Neural crest cell (in vitro differentiated cells): ENCODE measurements around the gene INPP5J. TPM values are rescaled to one million over a fixed set of nuclear protein-coding genes. Genes with fewer than 3 reads are reported as not detected.
"Not testable (repeated sequence)": the region's sequence is repeated elsewhere in the genome, so short reads cannot be mapped to it uniquely, and the experiment has no call there.

Experiments
- DNase-seq: peaks from one replicate; pipeline ENCODE4 v3.0.0; 2021; ENCODE audit warnings: low read depth, mixed read lengths, low spot score
- H3K27ac Mint-ChIP-seq: one replicate; pipeline ENCODE4 v1.8.0; 2021; ENCODE audit warnings: mild to moderate bottlenecking, mixed read lengths; ENCODE audit not compliant: unreplicated experiment
- H3K27me3 Mint-ChIP-seq: 2 replicates; pipeline ENCODE4 v1.8.0; 2021; ENCODE audit warnings: low read depth, mild to moderate bottlenecking, mixed read lengths
- H3K36me3 Mint-ChIP-seq: 2 replicates; pipeline ENCODE4 v1.8.0; 2021; ENCODE audit warnings: low read depth, mild to moderate bottlenecking, mixed read lengths
- H3K4me1 Mint-ChIP-seq: 2 replicates; pipeline ENCODE4 v1.8.0; 2021; ENCODE audit warnings: mixed read lengths
- H3K4me3 Mint-ChIP-seq: one replicate; pipeline ENCODE4 v1.8.0; 2021; ENCODE audit warnings: mild to moderate bottlenecking, mixed read lengths
- H3K9me3 Mint-ChIP-seq: 2 replicates; pipeline ENCODE4 v1.8.0; 2021; ENCODE audit warnings: mixed read lengths
- CTCF ChIP-seq: fragments of 200-600 bp; sonication (generic); conservative IDR thresholded peaks from 2 replicates; pipeline ENCODE4 v1.5.0; 2021; ENCODE audit warnings: antibody characterized with exemption, mild to moderate bottlenecking
- total RNA-seq: library from RNA; stranded (reverse); gene quantifications from 2 replicates; pipeline ENCODE4 v1.2.1, GENCODE V29; 2021

The INPP5J gene
- total RNA-seq, 1 donor from 2014 or later, result 4.7 TPM

- Mint-ChIP-seq H3K27ac (no peak overlapping the region), H3K36me3 (peaks cover 9% of the 10 kb centered on the region), H3K27me3 (no peaks in the 10 kb centered on the region), H3K9me3 (no peaks in the 10 kb centered on the region), H3K4me3 (no peak overlapping the region), H3K4me1 (peaks cover 6% of the 10 kb centered on the region)
- no peak for TF ChIP-seq CTCF
- no peak for DNase-seq
Measured at GRCh38 chr22:31170971-31171370, 48.2 kb downstream of the INPP5J start.

- H3K9me3 Mint-ChIP-seq, H3K27ac Mint-ChIP-seq, H3K4me1 Mint-ChIP-seq, H3K4me3 Mint-ChIP-seq, DNase-seq, H3K27me3 Mint-ChIP-seq: not testable (repeated sequence)
- H3K36me3 Mint-ChIP-seq, result peaks cover 11% of the 10 kb centered on the region
Measured at GRCh38 chr22:31171734-31172133, 49.0 kb downstream of the INPP5J start.

DNA sequence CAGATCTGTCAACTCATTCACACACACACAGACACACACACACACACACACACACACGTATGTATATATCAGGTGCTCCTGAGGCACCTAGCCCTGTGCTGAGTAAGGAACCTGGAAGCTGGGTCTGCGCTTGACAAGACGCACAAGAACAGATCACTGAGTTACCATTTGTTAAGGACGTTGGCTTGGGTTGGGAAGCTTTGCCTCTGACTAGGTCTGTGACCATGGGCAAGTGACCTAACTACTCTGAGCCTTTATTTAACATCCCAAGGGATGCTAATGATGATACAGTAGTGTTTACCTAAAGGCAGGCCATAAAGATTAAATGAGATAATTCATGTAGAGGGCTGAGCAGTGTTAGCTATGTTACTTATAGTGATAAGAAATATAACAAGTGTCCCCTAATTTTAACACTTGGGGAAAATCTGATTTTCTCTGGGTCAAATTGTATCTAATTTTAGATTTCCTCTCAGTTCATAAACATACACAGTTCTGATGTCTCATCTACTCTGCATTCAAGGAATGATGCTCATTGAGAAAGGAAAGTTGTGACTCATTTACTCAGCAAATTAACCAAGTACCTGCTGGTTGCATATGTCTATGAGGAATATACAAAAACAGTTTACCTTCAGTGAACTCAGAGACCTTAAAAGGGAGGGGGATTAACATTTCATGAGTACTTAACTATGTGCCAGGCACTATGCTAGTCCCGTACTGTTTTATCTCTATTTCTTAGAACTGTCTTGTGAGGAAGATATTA is 50.8 kb downstream of the INPP5J start:
- H3K9me3 Mint-ChIP-seq, result no peaks in the 10 kb centered on the region
- H3K4me3 Mint-ChIP-seq, result no peak overlapping the region
- no peaks in the 10 kb centered on the region for H3K27me3 Mint-ChIP-seq
- peaks cover 13% of the 10 kb centered on the region for H3K36me3 Mint-ChIP-seq
- no peak for DNase-seq
- no peak for TF ChIP-seq CTCF
- no peak overlapping the region for H3K27ac Mint-ChIP-seq
- H3K4me1 Mint-ChIP-seq, result peaks cover 6% of the 10 kb centered on the region

- no peaks in the 10 kb centered on the region for H3K9me3 Mint-ChIP-seq
Measured at GRCh38 chr22:31176923-31177322, 54.2 kb downstream of the INPP5J start.

DNA sequence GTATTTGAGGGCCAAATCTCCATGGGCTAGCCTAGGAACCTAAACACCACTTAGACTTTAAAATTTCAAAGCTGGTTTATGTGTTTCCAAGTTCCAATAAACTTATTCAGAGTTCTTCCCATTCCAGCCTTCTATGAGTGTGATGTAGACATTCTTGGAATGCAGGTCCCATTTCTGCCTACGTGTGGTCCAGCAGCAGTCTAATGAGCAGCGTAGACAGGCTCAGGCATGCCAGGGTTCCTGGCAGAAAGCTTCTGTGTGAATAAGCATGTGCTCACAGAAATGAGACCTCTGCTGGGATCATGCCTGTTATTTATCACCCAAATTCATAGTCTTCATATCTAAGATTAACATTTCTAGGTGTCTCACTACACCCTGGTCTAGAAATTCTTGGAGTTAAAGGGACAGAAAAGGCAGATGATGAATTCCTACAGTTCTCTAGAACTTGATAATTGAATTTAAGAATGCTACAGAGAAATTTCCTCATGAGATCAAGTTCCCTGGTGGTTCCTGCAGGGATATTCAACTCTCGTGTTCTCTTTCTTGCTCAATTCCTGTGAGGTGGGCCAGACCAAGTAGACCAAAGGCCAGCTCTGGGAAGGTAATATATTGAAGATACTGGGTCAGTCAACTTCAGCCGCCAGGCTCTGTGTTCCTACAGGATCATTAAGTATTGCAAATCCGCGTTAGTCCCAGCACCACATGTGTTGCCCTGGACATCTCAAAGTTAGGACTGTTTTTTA is 54.8 kb downstream of the INPP5J start:
- Mint-ChIP-seq H3K9me3 (no peaks in the 10 kb centered on the region), H3K4me3 (no peak overlapping the region), H3K36me3 (peaks cover 18% of the 10 kb centered on the region), H3K27me3 (no peaks in the 10 kb centered on the region), H3K27ac (no peak overlapping the region), H3K4me1 (no peaks in the 10 kb centered on the region)
- TF ChIP-seq CTCF, result no peak
- DNase-seq, result no peak

More at GRCh38 chr22:31176923-31177322, 54.2 kb downstream of the INPP5J start:
- no peaks in the 10 kb centered on the region for H3K4me1 Mint-ChIP-seq
- no peak overlapping the region for H3K27ac Mint-ChIP-seq
- no peak for TF ChIP-seq CTCF
- H3K36me3 Mint-ChIP-seq, result peaks cover 14% of the 10 kb centered on the region
- no peak for DNase-seq
- H3K27me3 Mint-ChIP-seq, result no peaks in the 10 kb centered on the region
- no peak overlapping the region for H3K4me3 Mint-ChIP-seq

GRCh38 chr22:31178859-31179258 is 56.1 kb downstream of the INPP5J start:
- H3K27me3 Mint-ChIP-seq, result no peaks in the 10 kb centered on the region
- no peaks in the 10 kb centered on the region for H3K9me3 Mint-ChIP-seq
- no peak for TF ChIP-seq CTCF
- peaks cover 17% of the 10 kb centered on the region for H3K36me3 Mint-ChIP-seq
- H3K4me1 Mint-ChIP-seq, result no peaks in the 10 kb centered on the region
- no peak overlapping the region for H3K27ac Mint-ChIP-seq
- H3K4me3 Mint-ChIP-seq, result no peak overlapping the region
- no peak for DNase-seq
